Liver (tissue), 9 donors: Measurements from ENCODE around the gene BORCS5. TPM values are rescaled to one million over a fixed set of nuclear protein-coding genes. Genes with fewer than 3 reads are reported as not detected.

ENCODE experiments used
- DNase-seq: peaks from one replicate; pipeline ENCODE4 v3.0.0-alpha.2; 2017; ENCODE audit warnings: low spot score
- H3K27ac ChIP-seq, 2 donors: one replicate each; pipeline ENCODE4 v1.7.0; 2013; ENCODE audit warnings: inconsistent platforms in 2 of 2, low read length in 2 of 2, control low read depth in 1 of 2, low read depth in 1 of 2, mild to moderate bottlenecking in 1 of 2
- H3K27me3 ChIP-seq, 4 donors: one replicate each; pipeline versions ENCODE4 v1.6.1 to v1.7.0; 2013; ENCODE audit warnings: low read length in 3 of 4, inconsistent platforms in 1 of 4, mild to moderate bottlenecking in 1 of 4, moderate library complexity in 1 of 4; ENCODE audit not compliant: control insufficient read depth in 4 of 4, insufficient read depth in 4 of 4
- H3K36me3 ChIP-seq, 4 donors: one replicate each; pipeline versions ENCODE4 v1.6.1 to v1.7.0; 2013; ENCODE audit warnings: low read length in 3 of 4, mild to moderate bottlenecking in 3 of 4, low read depth in 1 of 4, moderate library complexity in 1 of 4; ENCODE audit not compliant: control insufficient read depth in 4 of 4, insufficient read depth in 3 of 4
- H3K4me1 ChIP-seq, 4 donors: one replicate each; pipeline versions ENCODE4 v1.6.1 to v1.7.0; 2013; ENCODE audit warnings: low read length in 3 of 4, mild to moderate bottlenecking in 3 of 4, moderate library complexity in 1 of 4; ENCODE audit not compliant: control insufficient read depth in 4 of 4, insufficient read depth in 4 of 4
- H3K4me3 ChIP-seq, 3 donors: one replicate each; pipeline versions ENCODE4 v1.6.1 to v1.7.0; 2013; ENCODE audit warnings: low read length in 3 of 3, control low read depth in 1 of 3, low read depth in 1 of 3, mild to moderate bottlenecking in 1 of 3
- H3K9ac ChIP-seq, 2 donors: one replicate each; pipeline ENCODE4 v1.7.0; 2013; ENCODE audit warnings: low read length in 2 of 2, mild to moderate bottlenecking in 2 of 2, moderate library complexity in 2 of 2, control low read depth in 1 of 2, low read depth in 1 of 2
- H3K9me3 ChIP-seq, 4 donors: one replicate each; pipeline versions ENCODE4 v1.6.1 to v1.7.0; 2013; ENCODE audit warnings: low read length in 3 of 4; ENCODE audit not compliant: control insufficient read depth in 4 of 4
- ATF3 ChIP-seq: IDR thresholded peaks from 2 replicates; pipeline ENCODE4 v1.6.1; 2016; ENCODE audit warnings: antibody characterized with exemption
- CTCF ChIP-seq: fragments of 150-350 bp; IDR thresholded peaks from 2 replicates; pipeline ENCODE4 v1.5.1; 2017; ENCODE audit warnings: improper control_type of control experiment, low read depth, low read length; ENCODE audit not compliant: missing input control
- EGR1 ChIP-seq, 2 donors: IDR thresholded peaks; 2 replicates each; pipeline ENCODE4 v1.6.1; 2016 to 2018; ENCODE audit warnings: antibody characterized with exemption in 2 of 2, low read depth in 2 of 2
- FOXA1 ChIP-seq: IDR thresholded peaks from 2 replicates; pipeline ENCODE4 v1.6.1; 2016; ENCODE audit warnings: antibody characterized with exemption
- FOXA2 ChIP-seq: IDR thresholded peaks from 2 replicates; pipeline ENCODE4 v1.6.1; 2016; ENCODE audit warnings: antibody characterized with exemption
- GABPA ChIP-seq, 2 donors: IDR thresholded peaks in 1 of 2; conservative IDR thresholded peaks in 1 of 2; 2 replicates each; pipeline ENCODE4 v1.6.1; 2016; ENCODE audit warnings: antibody characterized with exemption in 2 of 2, mild to moderate bottlenecking in 1 of 2, moderate library complexity in 1 of 2
- HNF4A ChIP-seq, 2 donors: conservative IDR thresholded peaks; 2 replicates each; pipeline ENCODE4 v1.6.1; 2016; ENCODE audit warnings: antibody characterized with exemption in 2 of 2, mild to moderate bottlenecking in 2 of 2
- JUND ChIP-seq, 2 donors: IDR thresholded peaks; 2 replicates each; pipeline ENCODE4 v1.6.1; 2016; ENCODE audit warnings: antibody characterized with exemption in 2 of 2
- NR2F2 ChIP-seq: IDR thresholded peaks from 2 replicates; pipeline ENCODE4 v1.6.1; 2016; ENCODE audit warnings: antibody characterized with exemption
- RAD21 ChIP-seq, 2 donors: IDR thresholded peaks; 2 replicates each; pipeline ENCODE4 v1.6.1; 2016; ENCODE audit warnings: antibody characterized with exemption in 2 of 2, mild to moderate bottlenecking in 2 of 2
- REST ChIP-seq: IDR thresholded peaks from 2 replicates; pipeline ENCODE4 v1.6.1; 2016; ENCODE audit warnings: antibody characterized with exemption, mild to moderate bottlenecking
- RXRA ChIP-seq, 2 donors: IDR thresholded peaks; 2 replicates each; pipeline ENCODE4 v1.6.1; 2017 to 2018; ENCODE audit warnings: antibody characterized with exemption in 2 of 2, mild to moderate bottlenecking in 1 of 2
- SP1 ChIP-seq: IDR thresholded peaks from 2 replicates; pipeline ENCODE4 v1.6.1; 2018; ENCODE audit warnings: antibody characterized with exemption, mild to moderate bottlenecking
- TAF1 ChIP-seq: conservative IDR thresholded peaks from 2 replicates; pipeline ENCODE4 v1.6.1; 2016; ENCODE audit warnings: antibody characterized with exemption, mild to moderate bottlenecking
- YY1 ChIP-seq: IDR thresholded peaks from 2 replicates; pipeline ENCODE4 v1.6.1; 2016; ENCODE audit warnings: antibody characterized with exemption, mild to moderate bottlenecking
- ZBTB33 ChIP-seq: IDR thresholded peaks from 2 replicates; pipeline ENCODE4 v1.6.1; 2016; ENCODE audit warnings: antibody characterized with exemption
- WGBS: extraction: QIAGEN DNeasy Blood & Tissue Kit; methylation state at CpG from one replicate; pipeline ENCODE4 v1.1.7; 2013; 5-methylcytosine and 5-hydroxymethylcytosine counted together
- polyA plus RNA-seq, 2 donors: library from polyadenylated mRNA; stranded (reverse) in 1 of 2; unstranded in 1 of 2; fragments of 200-250 nt in 1 of 2; fragments of >200 nt in 1 of 2; fragmentation: Nextera tagmentation in 1 of 2; extraction: Ambion mirVana in 1 of 2; gene quantifications; one replicate each; pipeline versions ENCODE4 v1.2.1 to v1.2.3, GENCODE V29; 2013 to 2015
- total RNA-seq, 2 donors: library from RNA; depleted of rRNA; stranded (reverse); fragments of >200 nt; gene quantifications; one replicate each; pipeline ENCODE4 v1.2.3, GENCODE V29; 2014
- donor health status: healthy.
- donor health status: healthy.
- donor health status: healthy.
- donor health status: healthy.
- donor health status: healthy.

Gene BORCS5
- total and polyA plus RNA-seq, 4 donors, result 4.5 to 11.4 (median 8.1) TPM

GRCh38 chr12:12506496-12506890 is 149.6 kb downstream of the BORCS5 start:
- Histone ChIP-seq H3K27ac (peak overlapping the region; percentile 88 to 96), H3K4me3 (peak overlapping the region in 1 of 3 donors; percentile 18), H3K9ac (peak overlapping the region; percentile 56 to 96), H3K9me3 (no peaks in the 10 kb centered on the region), H3K36me3 (peaks cover 0 to 4% (median 0%) of the 10 kb centered on the region in 4 donors), H3K27me3 (no peaks in the 10 kb centered on the region), H3K4me1 (peaks cover 6 to 24% (median 12%) of the 10 kb centered on the region in 4 donors)
- 79% methylated on average over 3 of the region's 3 CpGs for WGBS
- no peak for DNase-seq
- TF ChIP-seq JUND (IDR thresholded peaks at IDR 0.05) (no peak), RXRA (IDR thresholded peaks at IDR 0.05) (no peak)

GRCh38 chr12:12507121-12507520 is 150.2 kb downstream of the BORCS5 start:
- Histone ChIP-seq H3K4me1 (peaks cover 6 to 26% (median 12%) of the 10 kb centered on the region in 4 donors), H3K27ac (peak overlapping the region; percentile 88 to 96), H3K36me3 (peaks cover 0 to 4% (median 2%) of the 10 kb centered on the region in 4 donors), H3K9ac (no peak overlapping the region), H3K9me3 (no peaks in the 10 kb centered on the region), H3K27me3 (no peaks in the 10 kb centered on the region), H3K4me3 (no peak overlapping the region)
- no peak for DNase-seq
- WGBS, result 90% methylated on average over 1 of the region's 1 CpG
- TF ChIP-seq EGR1 (IDR thresholded peaks at IDR 0.05; ENCODE audit: low read depth in 2 of 2) (no peak), CTCF (no peak), YY1 (peak; percentile 25)

- Histone ChIP-seq H3K9me3 (no peaks in the 10 kb centered on the region), H3K27ac (no peak overlapping the region), H3K4me1 (peaks cover 4 to 34% (median 12%) of the 10 kb centered on the region in 4 donors), H3K27me3 (no peaks in the 10 kb centered on the region), H3K9ac (no peak overlapping the region), H3K36me3 (peaks cover 0 to 11% (median 0%) of the 10 kb centered on the region in 4 donors), H3K4me3 (no peak overlapping the region)
- DNase-seq, result no peak
- 92% methylated on average over 2 of the region's 2 CpGs for WGBS
- TF ChIP-seq FOXA1, result no peak
- no peak for TF ChIP-seq GABPA (IDR thresholded peaks at IDR 0.05 in 1 of 2, conservative IDR thresholded peaks at IDR 0.05 in 1 of 2)
- no peak for TF ChIP-seq FOXA2
- TF ChIP-seq EGR1 (IDR thresholded peaks at IDR 0.05; ENCODE audit: low read depth in 2 of 2), result no peak
- TF ChIP-seq SP1, result no peak
- no peak for TF ChIP-seq ATF3
- no peak for TF ChIP-seq RAD21 (IDR thresholded peaks at IDR 0.05)
- no peak for TF ChIP-seq HNF4A (conservative IDR thresholded peaks at IDR 0.05)
- TF ChIP-seq CTCF, result no peak
- TF ChIP-seq NR2F2, result no peak
- TF ChIP-seq ZBTB33, result no peak
- TF ChIP-seq REST, result no peak
- no peak for TF ChIP-seq YY1
- no peak for TF ChIP-seq TAF1
- TF ChIP-seq JUND (IDR thresholded peaks at IDR 0.05), result no peak
These were observed 151.7 kb downstream of the BORCS5 start for GRCh38 chr12:12508612-12509011.
